GM19025 (cell line): Measurements from ENCODE around the gene APOA4.

Source experiments
- ATAC-seq: cut with Tn5 transposase; IDR thresholded peaks from one replicate; pipeline ENCODE4 v1.9.1; 2021; ENCODE audit warnings: mild to moderate bottlenecking, low read depth, moderate library complexity; ENCODE audit not compliant: unreplicated experiment

The APOA4 gene

GRCh38 chr11:116831790-116832349 is 8.8 kb upstream of the APOA4 start:
- no peak for ATAC-seq

- no peak for ATAC-seq
Measured at GRCh38 chr11:116830184-116830912, 7.2 kb upstream of the APOA4 start.

- ATAC-seq: no peak
Measured at GRCh38 chr11:116829525-116830183, 6.5 kb upstream of the APOA4 start, which contains the start of gene APOC3. Gene APOC3 (plus strand): TSS chr11:116829907. CDS start chr11:116830583, 676 bp downstream.

- no peak for ATAC-seq
Measured at GRCh38 chr11:116828632-116829524, 5.8 kb upstream of the APOA4 start.

- no peak for ATAC-seq
Measured at GRCh38 chr11:116827461-116827860, 4.4 kb upstream of the APOA4 start.

- ATAC-seq: no peak
Measured at GRCh38 chr11:116826751-116827431, 3.8 kb upstream of the APOA4 start.

GRCh38 chr11:116825854-116826750 is 3.0 kb upstream of the APOA4 start:
- no peak for ATAC-seq

GRCh38 chr11:116825434-116825833 is 2.3 kb upstream of the APOA4 start:
- no peak for ATAC-seq

GRCh38 chr11:116822575-116822974 is 529 bp downstream of the APOA4 start:
- no peak for ATAC-seq

GRCh38 chr11:116821050-116821918 is 1.8 kb downstream of the APOA4 start:
- ATAC-seq: no peak

- no peak for ATAC-seq
Measured at GRCh38 chr11:116819049-116819448, 4.1 kb downstream of the APOA4 start.

GRCh38 chr11:116814502-116814901 is 8.6 kb downstream of the APOA4 start:
- ATAC-seq: no peak

- no peak for ATAC-seq
Measured at GRCh38 chr11:116813781-116814471, 9.2 kb downstream of the APOA4 start.

- ATAC-seq: no peak
Measured at GRCh38 chr11:116813170-116813569, 9.9 kb downstream of the APOA4 start.

- no peak for ATAC-seq
Measured at GRCh38 chr11:116812109-116812508, 11.0 kb downstream of the APOA4 start.

- no peak for ATAC-seq
Measured at GRCh38 chr11:116811194-116811593, 11.9 kb downstream of the APOA4 start.

GRCh38 chr11:116808262-116809175 is 14.6 kb downstream of the APOA4 start:
- ATAC-seq: no peak
